ENCODE measurements around the gene CENPH. TPM values are rescaled to one million over a fixed set of nuclear protein-coding genes. Genes with fewer than 3 reads are reported as not detected.

Gene CENPH
- total and polyA plus RNA-seq, 2 of the 13 experiments (the other 11 are each of a cell fraction or from before 2014, with no cell fraction given), result 11.2 to 28.8 TPM

DNA sequence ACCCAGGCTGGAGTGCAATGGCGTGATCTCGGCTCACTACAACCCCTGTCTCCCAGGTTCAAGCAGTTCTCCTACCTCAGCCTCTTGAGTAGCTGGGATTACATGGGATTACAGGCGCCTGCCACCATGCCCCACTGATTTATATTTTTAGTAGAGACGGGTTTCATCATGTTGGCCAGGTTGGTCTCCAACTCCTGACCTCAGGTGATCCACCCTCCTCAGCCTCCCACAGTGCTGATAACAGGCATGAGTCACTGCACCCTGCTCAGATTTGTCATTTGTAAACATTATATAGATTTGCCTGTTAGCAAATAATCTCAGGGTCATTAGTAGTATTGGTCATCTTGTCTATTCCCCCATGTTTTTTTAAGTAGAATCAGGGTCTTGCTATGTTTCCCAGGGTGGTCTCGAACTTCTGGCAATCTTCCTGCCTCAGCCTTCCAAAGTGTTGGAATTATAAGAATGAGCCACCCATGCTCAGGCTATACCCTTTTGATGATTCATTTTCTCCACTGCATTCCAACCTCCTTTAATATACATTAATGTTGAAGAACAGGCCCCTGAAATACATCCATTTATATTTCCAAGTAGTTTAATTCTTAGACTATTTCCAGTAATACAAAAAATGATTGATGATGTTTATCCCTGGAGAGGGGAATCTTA is 17.3 kb downstream of the CENPH start (continued):
- no peak for TF ChIP-seq DPF2 (CRISPR knock-in tag; IDR thresholded peaks at IDR 0.05; ENCODE audit: borderline replicate concordance, low read depth)
- no peak for TF ChIP-seq RELA (CRISPR knock-in tag; IDR thresholded peaks at IDR 0.05)
- no peak for TF ChIP-seq NFIC (IDR thresholded peaks at IDR 0.05; ENCODE audit: low read length)
- TF ChIP-seq ZNF788 (CRISPR knock-in tag; IDR thresholded peaks at IDR 0.05; ENCODE audit: borderline replicate concordance), result no peak
- TF ChIP-seq NFYC (CRISPR knock-in tag; IDR thresholded peaks at IDR 0.05), result no peak
- no peak for TF ChIP-seq ZNF737 (CRISPR knock-in tag; IDR thresholded peaks at IDR 0.05; ENCODE audit: borderline replicate concordance)
- TF ChIP-seq EEA1 (CRISPR knock-in tag; IDR thresholded peaks at IDR 0.05; ENCODE audit: borderline replicate concordance), result no peak
- TF ChIP-seq JUNB (CRISPR knock-in tag; IDR thresholded peaks at IDR 0.05; ENCODE audit: borderline replicate concordance), result peak; percentile 57; the same call in 1 of the 2 replicates
- no peak for TF ChIP-seq ZNF550 (CRISPR knock-in tag; IDR thresholded peaks at IDR 0.05; ENCODE audit: borderline replicate concordance)
- TF ChIP-seq GTF2F1 (IDR thresholded peaks at IDR 0.05; ENCODE audit: low read length), result no peak
- TF ChIP-seq TEF (CRISPR knock-in tag; IDR thresholded peaks at IDR 0.05), result no peak
- TF ChIP-seq GPBP1L1 (CRISPR knock-in tag; IDR thresholded peaks at IDR 0.05), result no peak
- TF ChIP-seq TSC22D2 (CRISPR knock-in tag; IDR thresholded peaks at IDR 0.05; ENCODE audit: borderline replicate concordance), result no peak
- TF ChIP-seq KMT2B (CRISPR knock-in tag; IDR thresholded peaks at IDR 0.05), result no peak
- 0 out of 4 replicates have a peak, but pooled peaks of 1 of the 2 experiments have one; percentile 23 for TF ChIP-seq EP300 (IDR thresholded peaks at IDR 0.05; ENCODE audit: low read depth in 2 of 2, low read length in 2 of 2)
- TF ChIP-seq EP300 (CRISPR knock-in tag; IDR thresholded peaks at IDR 0.05; ENCODE audit: borderline replicate concordance), result no peak
- no peak for TF ChIP-seq KDM1A (CRISPR knock-in tag; IDR thresholded peaks at IDR 0.05)
- TF ChIP-seq HIC2 (CRISPR knock-in tag; IDR thresholded peaks at IDR 0.05; ENCODE audit: low read depth), result no peak
- no peak for TF ChIP-seq POLR2A (IDR thresholded peaks at IDR 0.05; ENCODE audit: insufficient read depth in 1 of 2, low read depth in 2 of 2, low read length in 2 of 2)
- TF ChIP-seq, protein P1, sequence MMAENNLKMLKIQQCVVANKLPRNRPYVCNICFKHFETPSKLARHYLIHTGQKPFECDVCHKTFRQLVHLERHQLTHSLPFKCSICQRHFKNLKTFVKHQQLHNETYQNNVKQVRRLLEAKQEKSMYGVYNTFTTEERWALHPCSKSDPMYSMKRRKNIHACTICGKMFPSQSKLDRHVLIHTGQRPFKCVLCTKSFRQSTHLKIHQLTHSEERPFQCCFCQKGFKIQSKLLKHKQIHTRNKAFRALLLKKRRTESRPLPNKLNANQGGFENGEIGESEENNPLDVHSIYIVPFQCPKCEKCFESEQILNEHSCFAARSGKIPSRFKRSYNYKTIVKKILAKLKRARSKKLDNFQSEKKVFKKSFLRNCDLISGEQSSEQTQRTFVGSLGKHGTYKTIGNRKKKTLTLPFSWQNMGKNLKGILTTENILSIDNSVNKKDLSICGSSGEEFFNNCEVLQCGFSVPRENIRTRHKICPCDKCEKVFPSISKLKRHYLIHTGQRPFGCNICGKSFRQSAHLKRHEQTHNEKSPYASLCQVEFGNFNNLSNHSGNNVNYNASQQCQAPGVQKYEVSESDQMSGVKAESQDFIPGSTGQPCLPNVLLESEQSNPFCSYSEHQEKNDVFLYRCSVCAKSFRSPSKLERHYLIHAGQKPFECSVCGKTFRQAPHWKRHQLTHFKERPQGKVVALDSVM (CRISPR knock-in tag; IDR thresholded peaks at IDR 0.05), result peak; percentile 33; the same call in 1 of the 2 replicates
- TF ChIP-seq FOXP1 (IDR thresholded peaks at IDR 0.05), result no peak
- TF ChIP-seq FOXP1 (CRISPR knock-in tag; IDR thresholded peaks at IDR 0.05), result 0 out of 2 replicates have a peak, but pooled peaks have one; percentile 17
- no peak for TF ChIP-seq ZNF20 (CRISPR knock-in tag; IDR thresholded peaks at IDR 0.05)
- TF ChIP-seq U2AF2 (IDR thresholded peaks at IDR 0.05; ENCODE audit: low read depth, low read length), result no peak
- TF ChIP-seq, protein P2, sequence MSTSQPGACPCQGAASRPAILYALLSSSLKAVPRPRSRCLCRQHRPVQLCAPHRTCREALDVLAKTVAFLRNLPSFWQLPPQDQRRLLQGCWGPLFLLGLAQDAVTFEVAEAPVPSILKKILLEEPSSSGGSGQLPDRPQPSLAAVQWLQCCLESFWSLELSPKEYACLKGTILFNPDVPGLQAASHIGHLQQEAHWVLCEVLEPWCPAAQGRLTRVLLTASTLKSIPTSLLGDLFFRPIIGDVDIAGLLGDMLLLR (CRISPR knock-in tag; IDR thresholded peaks at IDR 0.05), result no peak

Data from HepG2 (cell line).